Fibroblast of the aortic adventitia (primary cell): Measurements from ENCODE around the gene CLEC2D. TPM values are rescaled to one million over a fixed set of nuclear protein-coding genes. Genes with fewer than 3 reads are reported as not detected.
"Not testable (repeated sequence)": the region's sequence is repeated elsewhere in the genome, so short reads cannot be mapped to it uniquely, and the experiment has no call there.

Source experiments
- DNase-seq: peaks from one replicate; pipeline ENCODE4 v3.0.0-alpha.2; 2010; ENCODE audit warnings: low read depth
- H3K4me3 ChIP-seq: 2 replicates; pipeline ENCODE4 v1.5.1; 2011; ENCODE audit warnings: low read depth, mild to moderate bottlenecking, control low read depth, low read length, moderate library complexity
- CTCF ChIP-seq: IDR thresholded peaks from 2 replicates; pipeline ENCODE4 v1.5.1; 2011; ENCODE audit warnings: mild to moderate bottlenecking, low read length, control low read depth, inconsistent platforms; ENCODE audit not compliant: insufficient read depth
- total RNA-seq: library from RNA; depleted of rRNA; stranded (reverse); fragments of >200 nt; gene quantifications from 2 replicates; pipeline ENCODE4 v1.2.3, GENCODE V29; 2012; ENCODE audit warnings: low replicate concordance

CLEC2D gene
- total RNA-seq, 1 donor = 4.6 TPM

- DNase-seq = no peak
- TF ChIP-seq CTCF = no peak
- no peak overlapping the region for H3K4me3 ChIP-seq
Observed at GRCh38 chr12:9730591-9730990, 61.1 kb downstream of the CLEC2D start.

- DNase-seq = no peak
- H3K4me3 ChIP-seq = no peak overlapping the region
- no peak for TF ChIP-seq CTCF
Observed at GRCh38 chr12:9731393-9731792, 61.9 kb downstream of the CLEC2D start.

- no peak for TF ChIP-seq CTCF
- H3K4me3 ChIP-seq = no peak overlapping the region
Observed at GRCh38 chr12:9731797-9732196, 62.3 kb downstream of the CLEC2D start.

GRCh38 chr12:9732921-9733461 is 63.5 kb downstream of the CLEC2D start, which contains the start of gene CLECL1:
CLECL1 (minus strand) TSS chr12:9733097.
- TF ChIP-seq CTCF = no peak
- no peak within 1 kb of the TSS for H3K4me3 ChIP-seq
- DNase-seq = no peak

More at GRCh38 chr12:9731797-9732196, 62.3 kb downstream of the CLEC2D start:
- no peak for DNase-seq

- no peak for DNase-seq
Observed at GRCh38 chr12:9735601-9736000, 66.1 kb downstream of the CLEC2D start.

GRCh38 chr12:9736936-9737705 is 67.6 kb downstream of the CLEC2D start:
- no peak for DNase-seq
- no peak overlapping the region for H3K4me3 ChIP-seq
- no peak for TF ChIP-seq CTCF

More at GRCh38 chr12:9735601-9736000, 66.1 kb downstream of the CLEC2D start:
- no peak for TF ChIP-seq CTCF
- no peak overlapping the region for H3K4me3 ChIP-seq

GRCh38 chr12:9738905-9739304 is 69.4 kb downstream of the CLEC2D start:
- not testable (repeated sequence) for DNase-seq, H3K4me3 ChIP-seq

GRCh38 chr12:9739404-9740105 is 70.0 kb downstream of the CLEC2D start:
- peak overlapping the region; percentile 22 for H3K4me3 ChIP-seq

More at GRCh38 chr12:9739404-9740105, 70.0 kb downstream of the CLEC2D start:
- DNase-seq = not testable (repeated sequence)
